A549 (cell line): ENCODE results near the gene PEX10.

Experiments used
- BHLHE40 ChIP-seq: IDR thresholded peaks from 2 replicates; pipeline ENCODE4 v1.6.1; 2012; ENCODE audit warnings: low read depth, low read length, inconsistent platforms
- CBX2 ChIP-seq: fragments of 200-600 bp; sonication (generic); IDR thresholded peaks from 2 replicates; pipeline ENCODE4 v1.6.1; 2016; ENCODE audit warnings: low read depth, mild to moderate bottlenecking, borderline replicate concordance
- CEBPB ChIP-seq, 2 experiments: fragments of >200 bp in 1 of 2; sonication (Bioruptor Twin) in 1 of 2; formaldehyde crosslinking in 1 of 2; IDR thresholded peaks; 2 replicates each; pipeline ENCODE4 v1.6.1; 2012 to 2016
- CTCF ChIP-seq: fragments of >200 bp; sonication (Bioruptor Twin); formaldehyde crosslinking; IDR thresholded peaks from 3 replicates; pipeline ENCODE4 v1.5.1; 2016
- E2F6 ChIP-seq: IDR thresholded peaks from 2 replicates; pipeline ENCODE4 v1.6.1; 2012; ENCODE audit warnings: low read depth, borderline replicate concordance
- EHF ChIP-seq: fragments of 250-450 bp; sonication (Bioruptor Pico); IDR thresholded peaks from 2 replicates; pipeline ENCODE4 v1.5.0; 2020; ENCODE audit warnings: mild to moderate bottlenecking
- FOSB ChIP-seq: fragments of 250-450 bp; sonication (Bioruptor Pico); IDR thresholded peaks from 2 replicates; pipeline ENCODE4 v1.5.0; 2020; ENCODE audit warnings: mild to moderate bottlenecking, moderate library complexity
- MAX ChIP-seq: IDR thresholded peaks from 2 replicates; pipeline ENCODE4 v1.6.1; 2012
- MYC ChIP-seq: IDR thresholded peaks from 2 replicates; pipeline ENCODE4 v1.6.1; 2012; ENCODE audit warnings: mild to moderate bottlenecking, inconsistent platforms, low read length, improper control_type of control experiment, borderline replicate concordance
- POLR2A ChIP-seq: IDR thresholded peaks from 2 replicates; pipeline ENCODE4 v1.6.1; 2012; ENCODE audit warnings: mild to moderate bottlenecking, low read length
- POLR2AphosphoS2 ChIP-seq: conservative IDR thresholded peaks from 2 replicates; pipeline ENCODE4 v1.6.1; 2012; ENCODE audit warnings: low read length, improper control_type of control experiment, inconsistent platforms
- REST ChIP-seq: fragments of 200-600 bp; sonication (generic); IDR thresholded peaks from 2 replicates; pipeline ENCODE4 v1.6.1; 2016; ENCODE audit warnings: antibody characterized with exemption, mild to moderate bottlenecking, moderate library complexity
- TP53 ChIP-seq: fragments of 250-450 bp; sonication (Bioruptor Pico); IDR thresholded peaks from 2 replicates; pipeline ENCODE4 v1.5.0; 2021; ENCODE audit warnings: mild to moderate bottlenecking, moderate library complexity
- ZC3H11A ChIP-seq: fragments of 450-650 bp; IDR thresholded peaks from 2 replicates; pipeline ENCODE4 v1.6.1; 2014; ENCODE audit warnings: antibody characterized with exemption, mild to moderate bottlenecking

- no peak for TF ChIP-seq CTCF
- TF ChIP-seq TP53 (CRISPR knock-in tag): no peak
- TF ChIP-seq MYC: no peak
- no peak for TF ChIP-seq MAX
- no peak for TF ChIP-seq FOSB
- TF ChIP-seq REST: no peak
- TF ChIP-seq POLR2A: no peak
- no peak for TF ChIP-seq BHLHE40
- no peak for TF ChIP-seq EHF (CRISPR knock-in tag)
- no peak for TF ChIP-seq CBX2
- TF ChIP-seq E2F6: no peak
- TF ChIP-seq POLR2AphosphoS2: no peak
- TF ChIP-seq ZC3H11A: no peak
- TF ChIP-seq CEBPB (IDR thresholded peaks at IDR 0.05): no peak
Observed at GRCh38 chr1:2435746-2436355, 23.5 kb upstream of the PEX10 start.
